MCF 10A (cell line): ENCODE results near the gene CDC42EP5. TPM values are rescaled to one million over a fixed set of nuclear protein-coding genes. Genes with fewer than 3 reads are reported as not detected.

Experiments
- BruUV-seq: library from RNA; stranded (reverse); fragments of 400-500 nt; replicated peaks from 2 replicates; lab custom pipeline; 2021; lab: Mats Ljungman, UMichigan
- CTCF ChIA-PET: fragments of 300-600 bp; sonication (Branson Sonifier 250); formaldehyde crosslinking; extraction: SDS; loops from one replicate; lab custom pipeline; 2021; ENCODE audit warnings: antibody characterized with exemption, inconsistent platforms; lab: Yijun Ruan, JAX
- POLR2A ChIA-PET: fragments of 300-600, 350-650 bp; sonication (Branson Sonifier 250); formaldehyde crosslinking; extraction: SDS; loops from one replicate; lab custom pipeline; 2020; ENCODE audit warnings: antibody characterized with exemption, inconsistent platforms; lab: Yijun Ruan, JAX
- DNase-seq: peaks from one replicate; pipeline ENCODE4 v3.0.0-alpha.2; 2018; ENCODE audit not compliant: unreplicated experiment
- H3K27ac Mint-ChIP-seq: one replicate; pipeline ENCODE4 v1.8.0; 2022; ENCODE audit warnings: mild to moderate bottlenecking, low read depth, mixed read lengths; ENCODE audit not compliant: unreplicated experiment
- H3K27me3 Mint-ChIP-seq: one replicate; pipeline ENCODE4 v1.8.0; 2022; ENCODE audit warnings: mixed read lengths; ENCODE audit not compliant: insufficient read depth, unreplicated experiment
- H3K36me3 Mint-ChIP-seq: one replicate; pipeline ENCODE4 v1.8.0; 2022; ENCODE audit warnings: mild to moderate bottlenecking, moderate library complexity, mixed read lengths; ENCODE audit not compliant: insufficient read depth, unreplicated experiment
- H3K4me1 Mint-ChIP-seq: one replicate; pipeline ENCODE4 v1.8.0; 2022; ENCODE audit warnings: mixed read lengths; ENCODE audit not compliant: insufficient read depth, unreplicated experiment
- H3K4me3 Mint-ChIP-seq: one replicate; pipeline ENCODE4 v1.8.0; 2022; ENCODE audit warnings: mild to moderate bottlenecking, moderate library complexity, mixed read lengths; ENCODE audit not compliant: unreplicated experiment
- H3K9me3 Mint-ChIP-seq: one replicate; pipeline ENCODE4 v1.8.0; 2022; ENCODE audit warnings: mixed read lengths; ENCODE audit not compliant: unreplicated experiment
- intact Hi-C: fragments of 100-400 bp; cut with micrococcal nuclease; formaldehyde crosslinking; loops from 2 replicates; pipeline ENCODE4 v1.14.1; 2022
- total RNA-seq: library from RNA; stranded (reverse); gene quantifications from 2 replicates; pipeline ENCODE4 v1.2.3, GENCODE V29; 2022
- TF ChIP-seq, protein P1 (sequence below): fragments of 200-600 bp; IDR thresholded peaks from one replicate; pipeline ENCODE4 v1.8.0; 2022; ENCODE audit warnings: antibody characterized with exemption, mild to moderate bottlenecking; ENCODE audit not compliant: unreplicated experiment

The CDC42EP5 gene
- total RNA-seq, 1 experiment from 2014 or later = 3.0 TPM

GRCh38 chr19:54489766-54490165, 16.7 kb upstream of the CDC42EP5 start:
- intact Hi-C loops = no loop called here
- Mint-ChIP-seq H3K27me3 (peaks cover 27% of the 10 kb centered on the region), H3K36me3 (no peaks in the 10 kb centered on the region), H3K4me1 (no peaks in the 10 kb centered on the region), H3K9me3 (peaks cover 8% of the 10 kb centered on the region), H3K27ac (no peak overlapping the region), H3K4me3 (no peak overlapping the region)
- BruUV-seq = no TSS peak
- TF ChIP-seq, protein P1, sequence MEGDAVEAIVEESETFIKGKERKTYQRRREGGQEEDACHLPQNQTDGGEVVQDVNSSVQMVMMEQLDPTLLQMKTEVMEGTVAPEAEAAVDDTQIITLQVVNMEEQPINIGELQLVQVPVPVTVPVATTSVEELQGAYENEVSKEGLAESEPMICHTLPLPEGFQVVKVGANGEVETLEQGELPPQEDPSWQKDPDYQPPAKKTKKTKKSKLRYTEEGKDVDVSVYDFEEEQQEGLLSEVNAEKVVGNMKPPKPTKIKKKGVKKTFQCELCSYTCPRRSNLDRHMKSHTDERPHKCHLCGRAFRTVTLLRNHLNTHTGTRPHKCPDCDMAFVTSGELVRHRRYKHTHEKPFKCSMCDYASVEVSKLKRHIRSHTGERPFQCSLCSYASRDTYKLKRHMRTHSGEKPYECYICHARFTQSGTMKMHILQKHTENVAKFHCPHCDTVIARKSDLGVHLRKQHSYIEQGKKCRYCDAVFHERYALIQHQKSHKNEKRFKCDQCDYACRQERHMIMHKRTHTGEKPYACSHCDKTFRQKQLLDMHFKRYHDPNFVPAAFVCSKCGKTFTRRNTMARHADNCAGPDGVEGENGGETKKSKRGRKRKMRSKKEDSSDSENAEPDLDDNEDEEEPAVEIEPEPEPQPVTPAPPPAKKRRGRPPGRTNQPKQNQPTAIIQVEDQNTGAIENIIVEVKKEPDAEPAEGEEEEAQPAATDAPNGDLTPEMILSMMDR = no peak
- DNase-seq = no peak
- ChIA-PET POLR2A (no interaction called here), CTCF (interaction anchor here (1.3 kb wide), 1 partner anchor 9 kb away, joined by 6 read pairs; no protein-coding TSS in a partner anchor)

DNA sequence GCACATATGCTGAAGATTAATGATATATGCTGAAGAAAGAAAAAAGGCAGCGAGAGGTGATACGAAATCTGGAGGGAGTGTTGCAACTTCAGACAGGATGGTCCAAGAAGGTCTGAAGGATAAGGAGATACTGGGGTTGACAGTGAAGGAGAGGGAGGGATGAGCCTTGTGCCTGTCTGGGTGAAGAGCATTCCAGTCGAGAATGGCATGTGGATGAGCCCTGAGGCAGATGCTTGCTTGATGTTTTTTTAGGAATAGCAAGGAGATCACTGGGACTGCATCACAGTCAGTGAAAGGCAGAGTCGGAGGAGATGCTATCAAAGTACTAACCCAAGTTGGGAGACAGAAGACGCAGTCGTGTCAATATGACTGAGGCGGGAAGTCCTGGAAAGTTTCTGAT, 16.2 kb upstream of the CDC42EP5 start:
- Mint-ChIP-seq H3K4me1 (no peaks in the 10 kb centered on the region), H3K27ac (no peak overlapping the region), H3K27me3 (peaks cover 31% of the 10 kb centered on the region), H3K4me3 (no peak overlapping the region), H3K36me3 (no peaks in the 10 kb centered on the region), H3K9me3 (peaks cover 8% of the 10 kb centered on the region)
- TF ChIP-seq, protein P1 = no peak
- ChIA-PET CTCF (interaction anchor here (1.3 kb wide), 1 partner anchor 9 kb away, joined by 6 read pairs; no protein-coding TSS in a partner anchor), POLR2A (no interaction called here)
- intact Hi-C loops = no loop called here
- no peak for DNase-seq
- no TSS peak for BruUV-seq

GRCh38 chr19:54485851-54486250, 12.8 kb upstream of the CDC42EP5 start:
- intact Hi-C loops = no loop called here

DNA sequence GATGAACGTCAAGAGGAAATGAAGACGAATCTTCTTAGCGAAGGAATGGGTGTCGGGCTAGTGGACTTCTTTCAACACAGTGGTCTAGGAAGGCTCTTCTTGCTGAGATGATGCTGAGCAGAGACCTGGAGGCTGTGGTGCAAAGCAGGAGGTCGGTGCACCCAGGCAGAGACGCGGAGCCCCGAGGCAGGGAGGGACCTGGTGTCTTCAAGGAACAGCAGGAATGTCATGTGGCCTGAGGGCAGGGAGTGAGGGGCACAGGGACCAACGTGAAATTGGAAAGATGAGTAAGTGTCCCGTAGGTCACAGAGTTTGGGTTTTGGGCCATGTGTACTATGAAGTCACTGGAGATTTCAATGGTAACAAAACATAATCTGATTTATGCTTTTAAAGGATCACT, 11.4 kb upstream of the CDC42EP5 start:
- Mint-ChIP-seq H3K4me3 (no peak overlapping the region), H3K27me3 (peaks cover 23% of the 10 kb centered on the region), H3K27ac (no peak overlapping the region), H3K9me3 (no peaks in the 10 kb centered on the region), H3K36me3 (no peaks in the 10 kb centered on the region), H3K4me1 (no peaks in the 10 kb centered on the region)
- ChIA-PET POLR2A (no interaction called here), CTCF (interaction anchor here (0.7 kb wide), 1 partner anchor 93 kb away, joined by 3 read pairs; no protein-coding TSS in a partner anchor)
- TF ChIP-seq, protein P1 = no peak
- no peak for DNase-seq
- no TSS peak for BruUV-seq
- intact Hi-C loops = no loop called here

More at GRCh38 chr19:54485851-54486250, 12.8 kb upstream of the CDC42EP5 start:
- CTCF ChIA-PET = interaction anchor here (0.6 kb wide), 1 partner anchor 220 kb away, joined by 3 read pairs; no protein-coding TSS in a partner anchor
- POLR2A ChIA-PET = no interaction called here
- H3K36me3 Mint-ChIP-seq = no peaks in the 10 kb centered on the region
- H3K27me3 Mint-ChIP-seq = peaks cover 28% of the 10 kb centered on the region
- no peak overlapping the region for H3K4me3 Mint-ChIP-seq
- no peaks in the 10 kb centered on the region for H3K4me1 Mint-ChIP-seq
- H3K9me3 Mint-ChIP-seq = peaks cover 3% of the 10 kb centered on the region
- DNase-seq = no peak
- no peak overlapping the region for H3K27ac Mint-ChIP-seq
- TF ChIP-seq, protein P1 = no peak
- BruUV-seq = no TSS peak
